GM08714 (cell line): ENCODE measurements around the gene DIABLO.
"Not testable (repeated sequence)": the region's sequence is repeated elsewhere in the genome, so short reads cannot be mapped to it uniquely, and the experiment has no call there.

ENCODE experiments used
- H3K4me3 ChIP-seq: fragments of 200-500 bp; sonication (Bioruptor generic); 2 replicates; pipeline ENCODE4 v1.5.1; 2014; ENCODE audit warnings: mild to moderate bottlenecking, low read length, inconsistent platforms
- ZNF274 ChIP-seq: IDR thresholded peaks from 2 replicates; pipeline ENCODE4 v1.6.1; 2012; ENCODE audit warnings: mild to moderate bottlenecking, low read depth, low read length

Gene DIABLO

GRCh38 chr12:122225683-122226365, at the start of gene DIABLO:
Gene DIABLO, minus strand, starts transcription at chr12:122226052. Its CDS starts 38 bp downstream, at chr12:122226014.
- peak within 1 kb of the TSS; percentile 94 for H3K4me3 ChIP-seq
- TF ChIP-seq ZNF274 = no peak

- no peak for TF ChIP-seq ZNF274
- H3K4me3 ChIP-seq = no peak overlapping the region
Observed at GRCh38 chr12:122275459-122275858, 49.6 kb upstream of the DIABLO start.

- H3K4me3 ChIP-seq = peak within 1 kb of the TSS; percentile 92
- no peak for TF ChIP-seq ZNF274
Observed at GRCh38 chr12:122266230-122266901, 40.5 kb upstream of the DIABLO start, which contains the start of gene VPS33A. Gene VPS33A, minus strand, starts transcription at chr12:122266494. Its CDS starts 86 bp downstream, at chr12:122266408.

- no peak for TF ChIP-seq ZNF274
- peak overlapping the region; percentile 92 for H3K4me3 ChIP-seq
Observed at GRCh38 chr12:122265886-122266229, 40.0 kb upstream of the DIABLO start.

- H3K4me3 ChIP-seq = peak overlapping the region; percentile 92
- TF ChIP-seq ZNF274 = no peak
Observed at GRCh38 chr12:122265476-122265875, 39.6 kb upstream of the DIABLO start.

- H3K4me3 ChIP-seq = not testable (repeated sequence)
Observed at GRCh38 chr12:122260735-122261134, 34.9 kb upstream of the DIABLO start.

GRCh38 chr12:122258939-122259338, 33.1 kb upstream of the DIABLO start:
- not testable (repeated sequence) for H3K4me3 ChIP-seq

- not testable (repeated sequence) for H3K4me3 ChIP-seq
Observed at GRCh38 chr12:122258462-122258861, 32.6 kb upstream of the DIABLO start.

- TF ChIP-seq ZNF274 = no peak
- no peak overlapping the region for H3K4me3 ChIP-seq
Observed at GRCh38 chr12:122250536-122250935, 24.7 kb upstream of the DIABLO start.

- no peak for TF ChIP-seq ZNF274
- no peak overlapping the region for H3K4me3 ChIP-seq
Observed at GRCh38 chr12:122250047-122250446, 24.2 kb upstream of the DIABLO start.

- H3K4me3 ChIP-seq = no peak overlapping the region
- TF ChIP-seq ZNF274 = no peak
Observed at GRCh38 chr12:122245553-122245952, 19.7 kb upstream of the DIABLO start.

- no peak for TF ChIP-seq ZNF274
- H3K4me3 ChIP-seq = no peak overlapping the region
Observed at GRCh38 chr12:122244565-122245371, 18.9 kb upstream of the DIABLO start.

- no peak for TF ChIP-seq ZNF274
- no peak overlapping the region for H3K4me3 ChIP-seq
Observed at GRCh38 chr12:122243965-122244364, 18.1 kb upstream of the DIABLO start.

- H3K4me3 ChIP-seq = no peak overlapping the region
- no peak for TF ChIP-seq ZNF274
Observed at GRCh38 chr12:122238861-122239260, 13.0 kb upstream of the DIABLO start.

- no peak for TF ChIP-seq ZNF274
- H3K4me3 ChIP-seq = no peak overlapping the region
Observed at GRCh38 chr12:122235741-122236140, 9.9 kb upstream of the DIABLO start.
